Head of caudate nucleus (tissue), 42 donors: ENCODE results near the gene PBX3.

ENCODE experiments used
- DNase-seq, 42 donors: peaks; one replicate each; pipeline versions ENCODE4 v3.0.0 to v3.0.0-alpha.2; 2020 to 2021; ENCODE audit warnings: mixed read lengths in 7 of 42
- intact Hi-C: fragments of 100-400 bp; cut with DNase I; formaldehyde crosslinking; loops from one replicate; pipeline ENCODE4 v1.15.0; 2022

PBX3 gene

DNA sequence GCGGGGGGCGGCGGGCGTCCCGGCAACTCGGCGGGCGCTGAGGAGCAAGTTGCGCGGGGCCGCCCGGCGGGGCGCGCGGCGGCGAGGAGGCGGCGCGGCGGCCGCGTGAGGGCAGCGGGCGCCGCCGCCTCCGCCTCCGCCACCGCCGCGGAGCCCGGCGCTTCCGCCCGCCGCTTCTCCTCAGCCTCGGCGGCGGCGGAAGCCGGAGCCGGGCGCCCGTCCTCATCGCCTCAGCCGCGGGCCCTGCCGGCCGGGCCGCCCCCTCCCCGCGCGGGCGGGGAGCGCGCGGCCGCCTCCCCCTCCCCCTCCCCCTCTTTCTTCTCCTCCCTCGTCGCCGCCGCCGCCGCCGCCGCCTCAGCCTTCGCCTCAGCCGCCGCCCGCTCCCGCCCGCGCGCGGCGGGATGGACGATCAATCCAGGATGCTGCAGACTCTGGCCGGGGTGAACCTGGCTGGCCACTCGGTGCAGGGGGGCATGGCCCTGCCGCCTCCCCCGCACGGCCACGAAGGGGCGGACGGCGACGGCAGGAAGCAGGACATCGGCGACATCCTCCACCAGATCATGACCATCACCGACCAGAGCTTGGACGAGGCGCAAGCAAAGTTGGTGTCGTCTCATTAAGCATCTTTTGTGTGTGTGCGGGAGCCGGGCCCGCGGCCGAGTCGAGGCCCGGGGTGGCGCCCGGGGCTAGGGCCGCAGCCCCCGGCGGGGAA, at the start of gene PBX3:
Gene PBX3 (plus strand): TSS at position 321 of the 712 bp plus-strand sequence.
- intact Hi-C loops = loop anchor here (10.0 kb wide), 1 partner anchor 158 kb away; no protein-coding TSS in a partner anchor
- peak in 37 of 42 donors; percentile 20 to 81 (median 53) for DNase-seq

DNA sequence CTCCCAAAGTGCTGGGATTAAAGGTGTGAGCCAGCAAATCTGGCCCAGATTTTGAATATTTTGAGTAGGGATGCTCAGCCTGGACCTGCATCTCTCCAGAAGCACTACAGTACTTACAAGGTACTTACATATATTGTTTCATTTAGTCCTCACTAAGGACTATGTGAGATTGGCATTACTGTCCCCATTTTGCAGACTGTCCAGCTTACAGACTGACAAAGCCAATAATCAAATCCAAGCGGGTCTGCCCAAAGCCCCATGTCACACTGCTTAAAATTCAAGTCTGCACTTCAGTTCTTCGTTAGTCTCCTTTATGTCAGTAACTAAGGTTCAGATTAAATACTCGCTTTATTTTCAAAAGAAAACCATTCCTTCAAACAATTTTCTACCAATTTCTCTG, 47.3 kb upstream of the PBX3 start:
- intact Hi-C loops = no loop called here
- DNase-seq = no peak

DNA sequence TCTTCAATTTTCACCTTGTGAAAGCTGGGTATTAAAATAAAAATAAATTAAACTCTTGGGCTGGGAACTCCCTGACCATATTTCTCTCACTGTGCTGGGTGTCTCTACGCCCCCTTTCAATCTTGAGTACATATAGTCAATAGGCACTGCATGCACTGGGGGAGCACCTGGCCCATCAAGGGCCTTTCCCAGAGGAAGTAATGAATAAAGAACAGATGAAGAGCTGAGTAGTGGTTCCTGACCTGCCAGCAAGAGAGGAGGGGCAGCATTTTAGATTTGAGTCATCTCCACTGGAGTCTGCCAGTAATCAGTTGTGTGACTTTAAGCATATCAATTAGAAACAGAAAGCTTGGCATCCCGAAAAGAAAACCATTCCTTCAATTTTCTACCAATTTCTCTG, 46.4 kb upstream of the PBX3 start:
- intact Hi-C loops = no loop called here
- no peak for DNase-seq

DNA sequence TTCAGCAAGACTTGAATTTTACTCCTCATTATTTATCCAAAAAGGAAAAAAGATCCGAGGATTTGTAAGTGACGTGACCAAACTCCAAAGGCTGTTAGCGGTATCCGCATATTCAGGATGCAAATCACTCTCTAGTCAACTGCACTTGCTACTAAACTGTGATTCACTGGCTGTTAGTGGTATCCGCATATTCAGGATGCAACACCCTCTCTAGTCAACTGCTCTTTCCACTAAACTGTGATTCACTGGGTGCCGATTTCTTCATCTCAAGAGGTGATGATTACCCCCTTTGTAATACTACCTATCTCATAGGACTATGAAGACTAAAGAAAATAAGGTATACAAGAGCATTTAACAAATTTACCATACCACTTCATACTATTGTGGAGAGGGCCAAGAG, 45.8 kb upstream of the PBX3 start:
- peak in 7 of 42 donors; percentile 3 to 41 (median 8) for DNase-seq
- intact Hi-C loops = no loop called here

DNA sequence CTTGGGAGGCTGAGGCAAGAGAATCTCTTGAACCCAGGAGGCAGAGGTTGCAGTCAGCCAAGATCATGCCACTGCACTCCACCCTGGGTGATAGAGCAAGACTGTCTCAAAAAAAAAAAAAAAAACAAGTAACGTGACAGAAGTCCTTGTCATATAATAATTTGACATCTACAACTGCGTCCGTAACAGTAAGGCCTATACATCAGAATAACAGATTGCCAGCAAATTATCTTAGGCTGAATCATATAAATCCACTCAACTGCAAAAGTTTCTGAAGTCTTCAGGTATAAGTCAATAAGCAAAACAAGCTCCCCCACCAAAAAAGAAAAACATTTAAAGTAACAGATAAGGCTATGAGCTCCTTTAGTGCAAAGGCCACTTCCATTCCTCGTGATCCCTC, 43.5 kb upstream of the PBX3 start:
- DNase-seq = no peak
- intact Hi-C loops = no loop called here

DNA sequence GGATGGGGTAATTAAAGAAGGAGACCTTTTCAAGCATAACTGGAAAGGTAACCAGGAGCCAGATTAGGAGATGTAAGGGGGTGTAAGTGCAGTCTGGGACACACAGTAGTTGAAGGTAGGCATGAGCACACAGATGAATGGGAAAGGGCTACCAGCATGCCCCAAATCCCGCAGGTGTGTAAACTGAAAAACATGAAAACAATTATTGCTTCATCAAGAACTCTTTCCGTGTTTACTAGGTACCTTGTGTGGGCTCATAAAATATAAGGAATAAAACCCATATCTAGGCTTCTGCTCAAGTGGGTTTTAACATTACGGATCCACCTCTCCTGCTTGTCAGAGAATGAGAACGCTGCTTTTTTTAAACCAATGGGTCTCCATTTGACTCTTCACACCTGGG, 41.3 kb upstream of the PBX3 start:
- intact Hi-C loops = no loop called here
- no peak for DNase-seq

DNA sequence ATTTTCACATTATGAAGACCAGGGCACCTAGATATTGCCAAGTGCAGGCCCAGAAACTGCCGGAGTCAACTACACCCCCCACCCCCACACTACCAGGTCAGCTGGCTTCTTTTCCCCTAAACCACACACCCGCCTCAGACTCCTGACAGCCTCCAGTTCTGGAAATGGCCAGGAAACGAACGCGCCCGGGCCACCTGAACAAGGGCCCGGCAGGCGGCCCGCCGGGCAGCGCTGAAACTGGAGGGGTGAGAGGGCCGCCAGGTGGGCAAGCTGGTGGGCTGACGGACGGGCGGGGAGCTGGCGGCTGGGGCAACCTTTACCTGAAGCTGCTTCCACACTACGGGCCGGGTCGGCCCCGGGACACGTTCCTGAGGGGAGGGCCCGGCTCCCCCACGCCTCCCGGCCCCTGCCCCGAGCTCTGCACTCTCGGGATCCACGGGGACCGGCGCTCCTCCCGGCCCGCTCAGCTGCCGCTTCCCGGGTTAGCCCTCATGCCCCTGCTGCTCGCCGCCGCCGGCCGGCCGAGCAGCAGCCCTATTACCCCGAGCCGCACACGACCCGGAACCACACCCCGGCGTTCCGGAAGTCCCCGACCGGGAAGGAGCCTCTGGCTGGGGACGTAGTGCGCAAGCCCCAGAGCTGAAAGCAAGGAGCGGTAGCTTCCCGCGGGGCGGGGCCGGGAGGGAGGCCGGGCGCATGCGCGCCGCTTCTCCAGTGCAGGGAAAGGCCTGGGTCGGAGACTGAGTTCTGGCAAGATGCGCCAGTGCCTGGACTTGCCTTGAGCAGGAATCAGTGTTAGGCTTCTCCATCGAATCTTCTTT, 40.3 kb upstream of the PBX3 start, which contains the start of gene MAPKAP1:
Gene MAPKAP1 (minus strand): TSS at position 558 of the 821 bp plus-strand sequence. CDS start 34,634 bp downstream, outside the sequence.
- intact Hi-C loops = no loop called here
- peak; percentile 94 to 100 (median 99) for DNase-seq

DNA sequence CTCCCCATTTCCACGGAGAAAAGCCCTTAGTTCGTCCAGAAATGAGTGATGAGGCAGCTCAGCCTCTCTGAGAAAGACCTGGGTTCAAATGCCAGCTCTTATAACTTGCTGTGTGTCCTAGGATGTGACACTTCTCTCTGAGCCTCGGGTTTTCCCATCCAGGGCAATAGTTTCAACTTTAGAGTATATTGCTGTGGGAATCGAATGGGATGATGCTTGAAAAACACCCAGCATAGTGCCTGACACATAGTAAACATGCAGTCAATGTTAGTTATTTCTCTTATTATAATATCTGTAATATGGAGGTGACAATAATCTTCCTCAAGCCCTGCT, 39.7 kb upstream of the PBX3 start:
- intact Hi-C loops = no loop called here
- DNase-seq = no peak

DNA sequence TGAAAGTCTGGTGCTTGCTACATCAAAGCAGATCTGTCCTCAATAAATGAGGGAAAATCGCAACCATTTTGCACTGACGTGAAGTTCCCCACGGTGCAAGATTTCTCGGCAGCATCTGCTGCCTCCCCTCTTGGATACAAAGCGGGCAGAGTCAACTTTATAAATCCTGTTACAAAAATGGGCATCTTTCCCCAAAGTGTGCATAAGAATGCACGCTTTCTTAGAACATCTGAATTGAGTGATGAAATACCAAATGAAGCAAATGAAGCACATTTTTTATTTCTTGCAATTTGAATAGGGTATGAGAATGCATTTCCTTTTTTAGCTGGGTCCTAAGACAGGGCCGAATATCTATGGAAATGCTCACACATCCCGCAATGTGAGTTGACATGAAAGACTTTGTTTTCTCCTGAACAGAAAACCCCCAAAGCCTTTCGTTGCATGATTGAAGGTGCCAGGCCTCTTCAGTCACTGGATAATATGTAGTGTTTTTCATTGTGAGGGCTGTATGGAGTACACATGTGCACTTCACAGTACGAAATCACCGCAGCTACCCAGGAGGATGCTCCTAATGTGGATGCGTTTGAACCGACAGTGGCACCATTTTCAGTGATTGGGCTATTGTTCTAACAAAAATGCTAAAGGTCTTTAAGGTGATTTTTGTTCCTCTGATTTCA, 20.6 kb upstream of the PBX3 start:
- DNase-seq = no peak
- intact Hi-C loops = no loop called here

DNA sequence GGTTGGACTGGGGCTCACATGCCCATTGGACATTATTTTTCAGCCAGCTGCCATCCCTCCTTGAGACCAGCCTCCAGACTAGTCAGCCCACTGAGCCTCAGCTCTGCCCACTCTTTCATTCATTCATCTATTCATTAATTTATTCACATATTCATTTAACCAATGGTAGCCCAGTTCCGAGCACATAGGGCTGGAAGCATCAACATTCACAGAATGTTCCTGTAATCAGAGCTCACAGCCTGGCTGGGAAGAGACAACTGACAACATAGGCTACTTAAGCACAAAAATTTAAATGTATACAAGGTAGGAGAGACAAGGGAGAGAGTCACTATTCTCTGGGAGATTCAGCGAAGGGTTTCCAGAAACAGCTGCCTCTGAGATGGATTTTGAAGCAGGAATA, 17.0 kb upstream of the PBX3 start:
- DNase-seq = no peak
- intact Hi-C loops = no loop called here

DNA sequence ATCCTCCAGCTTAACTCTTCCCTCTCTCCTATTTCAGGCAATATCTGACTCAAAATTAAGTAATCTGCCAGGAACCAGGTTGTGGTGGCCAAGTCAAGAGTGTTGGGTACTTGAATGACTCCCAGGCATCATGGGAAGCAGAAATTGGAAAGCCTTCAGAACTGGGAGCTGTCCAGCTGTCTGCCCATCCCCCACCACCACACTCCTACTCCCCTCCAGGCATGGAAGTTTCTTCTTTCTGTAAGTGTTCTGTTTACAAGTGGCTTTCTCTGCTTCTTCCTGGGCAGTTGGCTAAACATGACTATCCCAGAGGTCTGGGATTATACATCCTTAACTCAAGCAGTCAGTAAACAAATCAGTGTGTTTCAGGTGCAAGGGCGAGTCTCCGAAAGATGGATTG, 14.6 kb upstream of the PBX3 start:
- DNase-seq = no peak
- intact Hi-C loops = no loop called here

DNA sequence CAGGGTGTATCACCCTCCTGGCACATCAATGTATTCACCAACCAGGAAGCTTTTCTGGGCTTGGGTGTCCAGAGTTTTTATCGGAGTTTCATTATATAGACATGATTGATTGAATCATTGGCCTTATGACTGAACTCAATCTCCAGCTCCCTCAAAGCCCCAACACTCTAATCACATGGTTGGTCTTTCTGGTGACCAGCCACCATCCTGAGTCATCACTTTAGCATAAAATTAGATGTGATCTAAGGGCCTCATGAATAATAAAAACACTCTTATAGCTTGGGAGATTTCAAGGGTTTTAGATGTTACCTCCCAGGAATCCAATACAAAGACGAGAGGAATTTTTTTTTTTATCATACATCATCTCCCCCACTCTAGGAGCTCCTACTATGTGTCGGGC, 7.7 kb upstream of the PBX3 start:
- intact Hi-C loops = no loop called here
- no peak for DNase-seq

DNA sequence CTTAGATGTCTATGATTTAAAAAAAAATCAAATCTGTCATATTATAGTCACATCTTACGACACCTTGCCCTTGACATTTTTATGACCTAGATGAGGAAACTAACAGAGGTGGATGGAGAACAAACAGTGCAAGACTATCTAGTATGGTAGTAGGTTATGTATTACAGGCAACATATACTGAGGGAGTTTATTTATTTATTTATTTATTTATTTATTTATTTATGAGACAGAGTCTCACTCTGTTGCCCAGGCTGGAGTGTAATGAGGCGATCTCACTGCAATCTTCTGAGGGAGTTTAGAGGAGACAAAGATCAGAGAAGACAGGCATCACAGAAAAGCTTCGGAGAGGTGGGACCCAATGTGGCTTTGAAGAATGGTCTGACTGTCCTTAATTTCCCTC, 4.5 kb upstream of the PBX3 start:
- DNase-seq = no peak
- intact Hi-C loops = loop anchor here (10.0 kb wide), 1 partner anchor 162 kb away; no protein-coding TSS in a partner anchor

DNA sequence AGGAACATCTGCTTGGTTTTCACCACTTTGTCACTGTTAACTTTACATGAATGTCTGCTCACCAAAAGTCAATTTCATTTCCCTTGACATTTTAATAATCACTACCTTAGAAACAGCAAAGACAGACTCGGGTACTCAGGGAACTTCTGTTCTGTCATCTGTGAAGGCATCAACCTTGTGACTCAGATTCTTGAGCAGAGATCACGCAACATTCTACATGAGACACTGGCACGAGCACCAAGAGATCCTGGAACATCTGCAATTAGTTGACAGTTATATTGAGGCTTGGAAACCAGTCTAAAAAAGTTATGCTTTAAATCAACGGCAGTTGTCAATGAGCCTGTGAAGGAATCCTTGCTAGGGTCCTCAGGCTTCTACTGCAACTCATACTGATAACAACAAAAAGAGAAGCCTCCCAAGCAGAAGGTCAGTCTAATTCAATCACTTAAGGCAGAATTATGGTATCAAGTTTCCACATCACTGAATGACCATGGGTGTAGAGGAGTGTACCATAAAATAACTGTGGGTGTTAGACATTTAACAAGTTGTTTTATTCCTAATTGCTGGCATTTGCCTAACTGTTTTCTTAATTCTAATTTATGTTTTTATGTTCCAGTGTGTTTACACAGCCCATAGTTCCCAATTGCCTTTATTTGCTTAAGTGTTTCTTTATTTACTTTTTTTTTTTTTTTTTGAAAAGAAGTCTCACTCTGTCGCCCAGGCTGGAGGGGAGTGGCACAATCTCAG, 3.3 kb upstream of the PBX3 start:
- peak in 9 of 42 donors; percentile 13 to 55 (median 38) for DNase-seq
- intact Hi-C loops = loop anchor here (10.0 kb wide), 1 partner anchor 161 kb away; no protein-coding TSS in a partner anchor

DNA sequence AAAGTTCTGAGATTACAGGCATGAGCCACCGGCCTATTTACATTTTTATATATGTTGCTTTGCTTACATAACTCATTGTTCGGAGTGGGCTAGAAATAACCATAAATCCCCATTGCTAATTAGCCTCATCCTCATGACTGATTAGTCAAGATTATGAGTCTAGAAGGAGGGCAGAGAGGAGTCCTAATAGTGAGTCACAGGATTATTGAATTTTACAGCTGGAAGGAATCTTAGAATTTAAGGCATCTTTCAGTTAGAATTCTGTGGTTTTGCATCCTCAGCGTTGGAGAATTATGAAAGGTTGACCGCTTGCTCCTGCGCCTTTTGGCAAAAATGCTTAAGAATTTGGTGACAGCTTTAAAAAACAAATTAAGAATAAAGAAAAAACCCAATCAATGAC, 2.6 kb upstream of the PBX3 start:
- intact Hi-C loops = loop anchor here (10.0 kb wide), 1 partner anchor 160 kb away; no protein-coding TSS in a partner anchor
- DNase-seq = no peak

DNA sequence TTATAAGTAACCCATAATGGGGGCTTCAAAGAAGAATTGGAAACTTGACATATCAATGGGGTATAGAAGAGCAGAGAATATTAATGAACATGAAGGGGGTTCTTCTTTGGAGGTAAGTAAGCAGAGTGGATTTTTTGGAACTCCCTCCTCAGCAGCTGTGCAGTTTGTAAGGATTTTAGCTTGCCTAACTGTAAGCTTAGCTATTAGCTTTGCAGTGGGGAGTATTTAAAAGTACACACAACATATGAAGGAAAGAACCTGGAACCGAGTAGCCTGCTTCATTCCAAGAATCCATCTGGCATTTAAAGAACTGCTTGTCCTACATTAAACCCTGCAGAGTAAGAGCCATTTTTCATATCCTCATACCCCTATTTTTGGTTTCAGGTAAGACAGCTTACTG, 2.2 kb upstream of the PBX3 start:
- intact Hi-C loops = loop anchor here (10.0 kb wide), 1 partner anchor 160 kb away; no protein-coding TSS in a partner anchor
- no peak for DNase-seq

DNA sequence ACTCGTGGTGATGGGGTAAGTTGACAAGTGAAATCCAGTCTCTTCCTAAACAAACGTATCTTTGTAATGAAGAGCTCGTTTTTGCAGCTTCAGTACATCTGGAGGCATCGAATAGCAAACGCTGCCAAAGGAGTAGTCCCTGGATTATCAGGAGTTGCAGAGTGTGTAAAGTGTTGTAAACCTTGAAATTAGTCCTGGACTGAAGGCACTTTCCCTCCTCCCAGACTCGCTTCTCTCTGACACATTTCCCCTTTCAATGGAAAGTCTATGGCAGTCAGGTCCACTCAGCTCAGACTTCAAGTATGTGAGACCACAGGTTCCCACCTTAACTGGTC, 1.5 kb upstream of the PBX3 start:
- peak in 1 of 42 donors; percentile 10 for DNase-seq
- intact Hi-C loops = loop anchor here (10.0 kb wide), 1 partner anchor 159 kb away; no protein-coding TSS in a partner anchor

DNA sequence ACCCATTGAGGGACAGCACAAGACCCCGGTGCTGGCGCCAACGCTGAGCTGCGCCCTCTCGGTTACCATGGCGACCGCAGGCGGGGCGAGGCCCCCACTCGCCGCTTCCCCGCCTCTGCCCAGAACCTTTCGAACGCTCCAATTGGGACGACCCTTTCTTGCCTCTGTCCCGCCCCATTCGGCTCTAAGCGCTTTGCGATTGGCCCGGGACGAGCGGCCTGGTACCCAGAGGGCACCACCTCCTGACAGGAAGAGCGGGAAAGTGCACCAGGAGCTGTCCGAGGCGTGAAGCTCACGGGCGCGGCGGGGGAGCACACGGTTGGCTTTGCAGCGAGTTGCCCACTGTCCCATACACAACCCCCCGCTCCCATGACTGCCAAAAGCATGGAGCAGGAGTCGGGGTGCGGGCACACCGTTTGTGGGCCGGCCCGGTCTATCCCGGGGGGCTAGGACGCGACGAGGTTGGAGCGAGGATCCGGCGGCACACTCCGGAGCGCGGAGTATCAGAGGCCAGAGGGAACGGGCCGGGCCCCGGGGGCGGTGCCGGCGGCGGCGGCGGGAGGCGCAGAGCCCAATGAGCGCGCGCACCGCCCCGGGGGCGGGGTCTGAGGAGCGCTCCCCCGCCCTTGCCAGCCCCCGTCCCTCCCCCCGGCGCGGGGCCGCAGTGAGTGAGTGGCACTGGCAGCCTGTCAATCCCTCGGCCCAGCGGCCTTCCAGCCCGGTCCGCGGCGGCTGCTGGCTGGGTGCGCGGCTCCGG, 978 bp upstream of the PBX3 start:
- intact Hi-C loops = loop anchor here (10.0 kb wide), 1 partner anchor 159 kb away; no protein-coding TSS in a partner anchor
- DNase-seq = peak; percentile 92 to 99 (median 98)
